NCI-H2227 (cell line): ENCODE data around the gene TMEM132A.

Experiments used
- DNase-seq: peaks from one replicate; lab custom pipeline; 2025; ENCODE audit not compliant: unreplicated experiment; lab: John Stamatoyannopoulos, UW

TMEM132A gene

DNA sequence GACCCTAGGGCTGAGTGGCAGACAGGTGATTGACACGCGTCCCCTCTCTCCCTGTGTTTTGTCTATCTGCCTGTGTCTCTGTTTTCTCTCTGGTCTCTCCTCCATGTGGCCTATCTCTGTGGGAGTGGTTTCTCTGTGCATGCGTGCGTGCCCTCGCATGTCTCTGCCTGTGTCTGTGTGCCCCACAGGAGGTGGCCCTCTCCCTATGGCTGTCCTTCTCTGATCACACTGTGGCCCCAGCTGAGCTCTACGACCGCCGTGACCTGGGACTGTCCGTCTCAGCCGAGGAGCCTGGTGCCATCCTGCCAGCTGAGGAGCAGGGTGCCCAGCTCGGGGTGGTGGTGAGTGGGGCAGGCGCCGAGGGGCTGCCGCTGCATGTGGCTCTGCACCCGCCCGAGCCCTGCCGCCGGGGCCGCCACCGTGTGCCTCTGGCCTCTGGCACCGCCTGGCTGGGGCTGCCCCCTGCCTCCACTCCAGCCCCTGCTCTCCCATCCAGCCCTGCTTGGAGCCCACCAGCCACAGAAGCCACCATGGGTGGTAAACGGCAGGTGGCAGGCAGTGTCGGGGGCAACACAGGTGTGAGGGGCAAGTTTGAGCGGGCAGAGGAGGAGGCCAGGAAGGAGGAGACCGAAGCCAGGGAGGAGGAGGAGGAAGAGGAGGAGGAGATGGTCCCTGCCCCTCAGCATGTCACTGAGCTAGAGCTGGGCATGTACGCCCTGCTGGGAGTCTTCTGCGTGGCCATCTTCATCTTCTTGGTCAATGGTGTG lies 11.6 kb downstream of the TMEM132A start:
- no peak for DNase-seq

DNA sequence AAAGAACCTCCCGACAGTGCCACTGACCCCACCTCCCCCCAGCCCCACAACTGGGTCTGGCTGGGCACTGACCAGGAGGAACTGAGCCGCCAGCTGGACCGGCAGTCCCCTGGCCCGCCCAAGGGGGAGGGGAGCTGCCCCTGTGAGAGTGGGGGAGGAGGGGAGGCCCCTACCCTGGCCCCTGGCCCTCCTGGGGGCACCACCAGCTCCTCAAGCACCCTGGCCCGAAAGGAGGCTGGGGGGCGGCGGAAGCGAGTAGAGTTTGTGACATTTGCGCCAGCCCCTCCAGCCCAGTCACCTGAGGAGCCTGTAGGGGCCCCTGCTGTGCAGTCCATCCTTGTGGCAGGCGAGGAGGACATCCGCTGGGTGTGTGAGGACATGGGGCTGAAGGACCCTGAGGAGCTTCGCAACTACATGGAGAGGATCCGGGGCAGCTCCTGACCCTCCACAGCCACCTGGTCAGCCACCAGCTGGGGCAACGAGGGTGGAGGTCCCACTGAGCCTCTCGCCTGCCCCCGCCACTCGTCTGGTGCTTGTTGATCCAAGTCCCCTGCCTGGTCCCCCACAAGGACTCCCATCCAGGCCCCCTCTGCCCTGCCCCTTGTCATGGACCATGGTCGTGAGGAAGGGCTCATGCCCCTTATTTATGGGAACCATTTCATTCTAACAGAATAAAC lies 12.3 kb downstream of the TMEM132A start:
- DNase-seq = no peak

DNA sequence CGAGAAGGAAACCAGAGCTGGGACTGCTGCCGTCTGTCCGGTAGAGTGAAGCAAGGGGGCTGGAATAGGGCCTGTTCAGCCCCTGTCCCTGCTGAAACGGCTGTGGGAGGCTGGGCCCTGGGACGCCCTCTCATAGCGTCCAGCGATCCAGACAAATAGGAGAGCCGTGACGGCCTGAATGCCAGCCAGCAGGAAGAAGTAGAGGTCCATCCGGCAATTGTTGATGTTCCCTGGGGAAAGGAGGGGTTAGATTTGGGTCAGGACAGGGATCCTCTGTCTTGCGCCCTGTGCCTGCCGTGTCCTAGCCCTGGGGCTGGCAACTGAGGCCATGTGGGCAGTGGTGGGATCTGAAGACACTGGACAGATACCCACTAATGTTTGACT lies 12.9 kb downstream of the TMEM132A start:
- no peak for DNase-seq

DNA sequence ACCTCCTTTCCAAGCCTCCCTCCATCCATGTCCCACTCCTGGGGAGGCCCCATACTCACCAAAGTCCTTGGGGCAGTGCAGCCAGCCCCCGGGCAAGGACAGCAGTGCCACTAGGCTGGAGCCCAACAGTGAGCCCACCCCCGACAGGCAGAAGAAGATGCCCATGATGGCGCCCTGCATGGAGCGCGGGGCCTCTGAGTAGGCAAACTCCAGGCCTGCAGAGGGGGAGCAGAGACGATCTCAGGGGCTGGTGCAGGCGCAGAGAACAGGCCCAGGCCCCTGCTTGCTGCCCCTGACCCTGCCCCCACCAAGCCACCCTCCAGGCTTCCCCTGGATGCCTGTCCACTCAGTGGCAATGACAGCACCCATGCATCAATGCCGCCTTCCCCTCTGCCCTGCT lies 13.6 kb downstream of the TMEM132A start:
- no peak for DNase-seq

DNA sequence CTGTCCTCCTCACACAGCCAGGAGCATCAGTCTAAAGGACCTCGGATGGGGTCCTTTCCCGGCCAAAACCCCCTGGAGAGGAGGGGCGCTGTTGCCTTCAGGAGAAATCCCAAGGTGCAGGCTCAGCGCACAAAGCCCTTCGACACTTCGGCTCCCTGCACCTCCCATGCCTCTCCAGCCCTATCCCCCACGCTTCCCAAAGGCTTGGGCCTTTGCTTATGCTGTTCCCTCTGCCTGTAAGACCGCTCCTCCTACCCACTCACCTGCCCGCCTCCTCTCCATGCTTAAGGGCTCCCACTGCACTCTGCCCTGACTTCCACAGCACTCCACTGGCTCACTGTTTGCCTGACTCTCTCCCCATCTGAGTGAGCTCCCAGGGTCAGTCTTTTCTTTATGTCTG lies 14.2 kb downstream of the TMEM132A start:
- DNase-seq = peak; percentile 13

DNA sequence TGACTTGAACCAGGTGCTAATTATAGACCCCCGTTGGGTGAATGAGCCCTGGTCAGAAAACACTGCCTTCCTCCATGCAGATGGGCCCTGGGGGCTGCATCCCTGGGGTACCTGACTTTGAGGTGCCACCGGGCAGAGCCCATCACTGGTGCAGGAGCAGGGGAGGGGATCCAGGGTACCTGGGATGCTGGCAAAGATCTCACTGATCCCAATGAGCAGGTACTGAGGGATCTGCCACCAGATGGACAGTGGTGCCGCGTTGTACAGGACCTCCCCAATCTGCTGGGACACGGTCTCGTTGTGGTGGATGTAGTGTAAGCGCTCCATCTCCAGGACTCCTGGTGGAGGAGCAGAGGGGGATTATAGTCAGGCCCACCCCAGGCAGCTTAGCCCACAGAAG lies 15.0 kb downstream of the TMEM132A start:
- no peak for DNase-seq

DNA sequence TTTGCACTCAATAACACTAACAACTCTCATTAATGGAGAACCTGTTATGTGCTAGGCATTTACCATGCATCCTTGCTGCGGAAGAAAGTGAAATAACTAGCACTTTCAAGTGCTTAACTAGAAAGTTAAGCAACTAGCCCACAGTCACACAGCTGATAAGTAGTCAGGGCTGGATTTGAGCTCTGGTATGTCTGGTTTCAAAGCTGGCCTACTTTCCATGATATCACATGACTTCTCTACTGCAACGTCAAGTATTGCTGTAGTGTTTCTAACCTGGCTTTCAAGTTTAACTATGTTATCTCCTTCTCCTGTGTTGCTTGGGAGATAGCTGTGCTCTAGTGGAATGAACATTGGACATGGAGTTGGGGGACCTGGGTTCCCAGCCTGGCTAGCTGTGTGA lies 15.6 kb downstream of the TMEM132A start:
- no peak for DNase-seq

DNA sequence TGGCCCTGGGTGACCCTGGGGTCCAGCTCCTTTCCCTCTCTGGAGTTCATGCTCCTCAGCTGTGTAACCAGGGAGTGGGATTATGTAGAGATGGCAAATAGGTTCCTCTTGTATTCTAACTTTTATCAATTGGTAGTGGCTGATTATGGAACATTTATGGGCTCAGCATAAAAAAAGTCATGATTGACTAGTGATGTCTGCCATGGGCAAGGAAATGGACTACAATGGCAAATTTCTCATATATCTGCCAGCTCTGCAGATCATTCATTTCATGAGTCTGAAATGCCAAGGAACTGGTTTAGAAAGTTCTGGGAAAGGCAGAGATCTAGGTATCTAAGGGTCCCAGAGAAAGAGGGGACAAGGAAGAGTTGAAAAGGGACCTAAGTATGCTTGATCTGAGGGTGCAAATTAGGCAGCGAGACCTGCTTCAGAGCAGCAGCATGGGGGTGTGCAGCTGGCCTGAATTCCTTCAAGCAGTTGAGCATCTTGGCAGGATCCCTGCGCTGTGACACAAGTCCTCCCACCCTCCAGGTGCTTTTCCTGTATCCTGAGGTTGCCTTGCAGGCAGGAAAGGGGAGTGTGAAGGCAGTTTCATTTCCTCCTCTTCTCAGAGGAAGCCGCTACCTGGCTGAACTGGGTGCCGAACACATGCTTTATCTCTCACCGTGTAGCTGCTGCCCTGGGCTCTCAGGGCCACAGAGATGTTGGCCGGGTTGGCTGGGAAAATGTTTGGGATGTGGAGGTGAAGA lies 17.3 kb downstream of the TMEM132A start:
- no peak for DNase-seq

DNA sequence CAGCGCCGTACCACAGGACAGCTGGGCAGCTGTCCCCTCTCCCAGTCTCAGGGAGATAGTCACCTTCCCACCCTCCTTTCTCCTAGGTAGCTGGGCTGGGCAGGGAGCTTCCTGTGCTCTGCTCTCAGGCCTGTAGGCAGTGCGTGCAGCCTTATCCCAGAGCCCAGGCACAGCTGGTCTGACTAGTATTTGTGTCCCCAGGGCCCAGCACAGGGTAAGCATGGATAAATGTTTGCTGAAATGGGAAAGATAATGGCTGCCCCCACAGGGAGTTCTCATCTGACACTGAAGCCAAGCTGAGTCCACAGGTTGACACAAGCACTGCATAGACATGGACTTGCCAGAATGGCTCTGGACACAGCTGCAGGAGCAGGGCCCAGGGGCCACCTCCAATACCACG lies 18.0 kb downstream of the TMEM132A start:
- no peak for DNase-seq

DNA sequence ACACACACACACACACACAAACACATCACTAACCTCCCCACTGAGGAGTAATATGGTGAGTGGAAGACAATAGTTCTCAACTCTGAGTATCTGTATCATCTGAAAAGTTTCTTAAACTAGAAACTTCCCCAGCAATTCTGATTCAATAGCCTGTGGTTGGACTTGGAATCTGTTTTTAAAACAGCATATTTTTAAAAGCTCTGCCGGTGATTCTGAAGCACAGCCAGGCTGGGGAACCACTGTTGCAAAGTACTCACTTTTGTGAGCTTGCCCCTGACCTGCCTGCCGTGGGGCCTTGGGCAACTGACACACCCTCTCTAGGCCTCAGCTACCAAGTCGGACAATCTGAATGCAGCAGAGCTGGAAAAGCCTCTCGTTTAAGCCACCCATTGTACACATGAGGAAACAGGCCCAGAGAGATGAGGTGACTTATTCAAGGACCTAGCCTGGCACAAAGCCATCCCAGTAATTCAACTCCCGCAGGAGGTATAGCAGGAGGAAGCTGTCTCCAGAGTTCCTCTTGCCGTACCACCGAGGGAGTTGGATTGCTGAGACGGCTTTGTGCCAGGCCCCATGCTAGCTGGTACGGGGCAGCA lies 18.8 kb downstream of the TMEM132A start:
- no peak for DNase-seq

DNA sequence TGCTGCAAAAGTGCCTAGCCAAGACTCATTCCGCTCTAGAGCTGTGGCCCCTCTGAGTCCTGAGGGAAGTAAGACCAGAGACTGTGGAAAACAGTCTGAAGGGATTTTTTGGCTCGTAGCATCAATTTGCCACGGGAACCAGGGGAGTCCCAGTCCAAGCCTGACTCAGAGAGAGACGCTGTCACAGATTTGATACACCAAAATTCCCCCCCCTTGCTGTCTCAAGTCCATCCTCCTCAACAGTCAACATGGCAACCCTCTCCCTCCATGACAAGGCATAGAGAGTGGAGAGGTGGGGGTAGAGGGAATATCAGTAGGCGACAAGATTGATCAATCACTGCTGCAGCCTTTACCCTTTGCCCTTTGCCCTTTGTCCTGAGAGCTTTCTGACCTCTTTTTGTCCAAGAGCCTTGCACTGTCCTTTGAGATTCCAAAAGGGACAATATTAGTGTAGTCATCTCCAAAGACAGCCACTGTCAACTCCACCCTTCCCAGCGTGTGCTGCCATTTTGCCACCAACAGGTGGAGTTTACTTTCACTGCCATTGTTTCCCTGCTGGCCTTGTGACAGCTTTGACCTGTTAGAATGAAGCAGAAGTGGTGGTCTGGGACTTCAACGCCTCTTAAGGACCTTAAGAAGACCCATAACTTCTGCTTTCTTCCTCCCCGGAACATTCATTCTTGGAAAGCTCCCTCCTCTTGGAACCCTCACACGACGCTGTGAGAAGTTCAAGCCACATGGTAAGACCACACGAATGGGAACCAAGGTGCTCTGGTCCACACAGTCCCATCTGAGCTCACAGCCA lies 20.4 kb downstream of the TMEM132A start:
- no peak for DNase-seq

DNA sequence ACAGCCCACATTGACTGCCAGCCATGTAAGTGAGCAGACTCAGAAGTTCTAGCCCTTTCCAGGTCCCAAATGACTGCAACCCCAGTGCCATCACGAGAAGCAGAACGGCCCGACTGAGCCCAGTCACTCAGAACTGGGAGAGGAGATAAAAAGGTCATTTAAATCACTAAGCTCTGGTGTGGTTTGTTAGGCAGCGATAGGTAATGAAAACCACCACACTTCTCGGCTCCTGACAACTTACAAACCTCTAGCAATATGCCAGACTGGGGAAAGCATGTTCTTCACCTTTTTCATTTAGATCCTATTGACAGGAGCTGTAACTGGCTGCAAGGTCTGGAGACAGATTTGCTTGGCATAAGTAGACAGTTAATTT lies 21.0 kb downstream of the TMEM132A start:
- DNase-seq = no peak

DNA sequence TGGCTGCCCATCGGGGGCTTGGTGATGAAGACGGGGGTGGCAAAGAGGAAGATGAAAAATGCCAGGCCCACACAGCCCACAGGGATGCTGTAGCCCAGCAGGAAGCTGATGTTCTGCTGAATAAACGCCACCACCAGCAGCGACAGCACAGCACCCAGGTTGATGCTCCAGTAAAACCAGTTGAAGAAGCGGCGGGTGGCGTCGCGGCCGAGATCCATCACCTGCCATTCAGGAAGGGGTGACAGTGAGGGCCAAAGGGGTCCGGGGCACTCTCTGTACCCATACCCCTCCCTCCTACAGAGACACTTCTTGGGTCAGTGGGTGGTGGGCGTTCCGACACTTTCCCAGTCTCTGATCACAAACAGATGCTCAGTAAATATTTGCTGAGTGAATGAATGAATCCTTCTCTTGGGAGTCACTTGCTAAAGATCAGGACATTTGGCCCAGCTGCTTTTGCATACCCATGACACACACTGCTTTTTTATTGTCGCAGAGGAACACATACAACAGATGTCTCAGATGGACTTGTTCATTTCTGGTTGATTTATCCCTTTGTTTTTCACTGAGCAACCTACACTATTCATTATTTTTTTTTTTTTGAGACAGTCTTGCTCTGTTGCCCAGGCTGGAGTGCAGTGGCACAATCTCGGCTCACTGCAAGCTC lies 22.5 kb downstream of the TMEM132A start:
- no peak for DNase-seq

DNA sequence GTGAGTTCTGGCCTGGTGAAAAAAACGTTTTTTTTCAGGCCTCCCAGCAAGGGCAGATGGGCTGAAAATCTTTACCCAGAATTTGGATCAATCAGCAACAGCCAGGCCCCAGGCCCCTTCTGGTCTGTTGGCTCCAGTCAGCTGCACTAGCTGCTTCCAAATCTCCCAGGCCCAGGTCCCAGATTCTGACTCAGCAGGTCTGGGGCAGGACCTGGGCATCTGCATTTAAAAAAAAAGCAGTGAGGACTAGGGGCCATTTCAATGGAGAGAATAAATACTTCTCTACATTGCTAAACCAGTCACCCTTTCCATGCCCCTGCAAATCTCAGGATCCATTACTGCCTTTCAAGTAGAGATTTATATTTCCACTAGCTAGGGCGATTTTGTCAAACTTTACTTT lies 23.4 kb downstream of the TMEM132A start:
- no peak for DNase-seq

DNA sequence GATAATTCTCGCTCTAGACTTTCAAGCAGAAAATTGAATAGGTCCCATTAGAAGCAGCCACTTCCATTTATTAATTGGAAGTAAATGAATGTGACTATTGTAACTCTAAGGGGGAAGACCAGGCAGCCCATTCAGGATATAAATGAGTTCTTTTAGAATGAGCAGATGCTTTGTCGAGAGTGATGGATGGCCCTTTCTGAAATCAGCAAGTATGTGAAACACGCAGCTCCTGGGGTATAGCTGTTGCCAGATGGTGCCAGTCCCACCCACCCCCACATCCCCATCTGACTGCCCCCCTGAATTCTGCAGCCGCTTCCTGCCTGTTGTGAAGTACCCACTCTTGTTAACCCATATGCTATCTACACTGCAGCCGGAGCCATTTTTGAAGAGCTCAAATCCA lies 24.0 kb downstream of the TMEM132A start:
- no peak for DNase-seq

DNA sequence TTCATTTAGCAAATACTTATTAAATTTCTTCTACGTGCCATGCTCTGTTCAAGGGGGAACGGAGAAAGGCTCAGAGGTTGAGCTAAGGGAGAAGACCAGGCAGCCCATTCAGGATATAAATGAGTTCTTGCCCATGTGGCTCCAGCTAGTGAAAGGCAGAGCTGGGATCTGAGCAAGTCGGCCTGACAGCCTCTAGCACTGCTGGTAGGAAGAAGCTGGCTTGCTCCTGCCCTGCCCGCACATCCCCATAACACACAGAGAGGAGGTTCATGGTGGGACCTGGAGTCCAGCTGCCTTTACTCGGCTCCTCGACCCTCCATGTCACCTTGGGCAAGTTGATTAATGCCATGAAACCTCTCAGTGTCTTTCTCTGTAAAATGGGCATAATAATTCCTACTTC lies 25.8 kb downstream of the TMEM132A start:
- DNase-seq = no peak

DNA sequence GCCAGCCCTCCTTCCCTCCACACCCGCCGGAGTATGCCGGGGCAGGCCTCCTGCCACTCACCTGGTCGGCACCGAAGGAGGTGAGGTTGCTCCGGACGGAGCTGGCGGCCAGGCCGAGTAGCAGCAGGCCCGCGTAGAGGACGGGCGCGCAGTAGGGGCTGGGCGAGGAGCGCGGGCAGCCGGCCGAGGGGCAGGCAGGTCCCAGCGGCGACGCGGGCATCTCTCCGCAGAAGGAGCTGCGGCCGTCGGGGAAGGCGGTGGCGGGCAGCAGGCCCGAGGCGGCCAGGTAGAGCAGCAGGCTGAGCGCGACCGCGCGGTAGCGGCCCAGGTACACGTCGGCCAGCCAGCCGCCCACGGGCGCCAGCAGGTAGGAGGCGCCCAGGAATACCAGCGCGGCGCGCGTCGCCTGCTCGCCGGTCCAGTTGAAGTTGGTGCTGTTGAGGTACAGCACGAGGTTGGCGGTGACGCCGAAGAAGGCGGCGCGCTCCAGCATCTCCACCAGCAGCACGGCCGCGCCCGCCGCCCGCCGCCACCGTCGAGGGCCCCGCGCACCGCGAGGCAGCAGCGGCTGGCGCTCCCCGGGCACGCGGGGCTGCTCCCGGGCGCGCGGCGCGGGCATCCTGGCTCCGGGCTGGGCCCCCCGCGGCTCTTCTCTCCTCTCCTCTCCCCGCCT lies 26.8 kb downstream of the TMEM132A start:
- DNase-seq = no peak

DNA sequence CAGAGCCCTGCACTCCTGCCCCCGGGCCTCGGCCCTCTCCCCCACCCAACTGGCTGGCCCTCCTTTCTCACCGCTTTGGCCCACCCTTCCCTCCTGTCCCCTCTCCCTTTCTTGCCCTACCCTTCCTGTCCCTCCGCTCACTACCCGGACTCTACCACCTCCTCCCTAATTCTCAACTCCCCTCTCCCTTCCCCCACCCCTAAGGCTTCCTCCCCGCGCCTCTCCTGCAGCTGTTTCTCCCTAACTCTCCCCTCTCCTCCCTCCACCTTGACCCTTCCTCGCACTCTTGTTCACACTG lies 27.3 kb downstream of the TMEM132A start:
- no peak for DNase-seq

DNA sequence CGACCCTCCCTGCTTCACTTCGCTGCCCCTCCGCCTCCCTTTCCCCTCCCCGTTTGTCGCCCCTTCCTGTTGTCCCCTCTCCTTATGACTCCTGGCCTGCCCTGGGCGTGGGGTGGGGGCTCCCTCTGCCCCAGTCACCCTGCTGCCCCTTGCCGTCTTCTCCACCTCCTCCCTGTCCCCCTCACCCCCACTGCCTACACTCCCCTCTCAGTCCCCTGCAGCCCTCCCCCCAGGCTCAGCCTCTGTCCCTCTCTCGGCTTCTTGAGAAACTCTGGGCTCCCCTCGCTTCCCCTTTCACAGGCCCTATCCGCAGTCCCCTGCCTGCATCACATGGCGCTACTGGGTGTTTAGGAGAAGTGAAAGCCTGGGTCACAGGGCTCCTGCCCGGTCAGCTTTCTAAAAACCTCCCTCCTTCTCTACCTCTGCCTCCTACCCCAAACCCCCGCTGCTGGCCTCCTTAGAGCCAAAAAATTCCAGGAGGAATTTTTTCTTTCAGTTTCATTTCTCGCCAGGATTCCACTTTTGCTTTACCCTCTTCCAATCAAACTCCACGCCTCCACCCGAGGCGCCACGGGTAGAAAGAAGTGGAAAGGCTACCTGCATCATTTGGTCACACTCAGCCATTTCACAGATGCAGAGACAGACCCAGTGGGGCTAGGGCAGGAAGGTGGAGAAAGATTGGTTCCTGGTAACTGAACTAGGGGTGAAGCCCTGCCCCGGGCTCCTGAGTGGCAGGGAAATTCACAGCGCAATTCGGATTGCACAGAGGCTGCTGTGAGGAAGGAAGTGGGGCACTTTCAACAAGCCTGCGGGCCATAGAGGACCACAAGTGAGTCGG lies 27.9 kb downstream of the TMEM132A start, which contains the start of gene SLC15A3:
TSS of gene SLC15A3 (minus strand) at position 273 of the 838 bp plus-strand sequence. CDS start 625 bp downstream, outside the sequence.
- no peak for DNase-seq
